NCI-H2029 (cell line): ENCODE data around the gene TRUB2.
"Not testable (repeated sequence)": the region's sequence is repeated elsewhere in the genome, so short reads cannot be mapped to it uniquely, and the experiment has no call there.

Experiments used
- DNase-seq: peaks from one replicate; lab custom pipeline; 2025; lab: John Stamatoyannopoulos, UW

Gene TRUB2

GRCh38 chr9:128340691-128341434, 18.6 kb upstream of the TRUB2 start:
- DNase-seq: no peak

- DNase-seq: peak; percentile 66
Measured at GRCh38 chr9:128339761-128340690, 17.8 kb upstream of the TRUB2 start, which contains the start of gene SLC27A4. SLC27A4 (plus strand) TSS chr9:128340527; CDS start chr9:128343133, 2,606 bp downstream.

- DNase-seq: not testable (repeated sequence)
Measured at GRCh38 chr9:128338852-128339614, 16.8 kb upstream of the TRUB2 start.

GRCh38 chr9:128337936-128338335, 15.7 kb upstream of the TRUB2 start:
- DNase-seq: no peak

- DNase-seq: no peak
Measured at GRCh38 chr9:128335914-128336313, 13.7 kb upstream of the TRUB2 start.

- no peak for DNase-seq
Measured at GRCh38 chr9:128335161-128335560, 12.9 kb upstream of the TRUB2 start.

- no peak for DNase-seq
Measured at GRCh38 chr9:128333451-128333869, 11.2 kb upstream of the TRUB2 start.

GRCh38 chr9:128325629-128326028, 3.4 kb upstream of the TRUB2 start:
- DNase-seq: no peak

- DNase-seq: no peak
Measured at GRCh38 chr9:128324401-128324800, 2.2 kb upstream of the TRUB2 start.

- no peak for DNase-seq
Measured at GRCh38 chr9:128323791-128324190, 1.5 kb upstream of the TRUB2 start.

GRCh38 chr9:128323212-128323730, 1.0 kb upstream of the TRUB2 start:
- no peak for DNase-seq

- DNase-seq: no peak
Measured at GRCh38 chr9:128321879-128322403, 306 bp downstream of the TRUB2 start.

GRCh38 chr9:128321343-128321742, 904 bp downstream of the TRUB2 start:
- no peak for DNase-seq

- no peak for DNase-seq
Measured at GRCh38 chr9:128317629-128318028, 4.6 kb downstream of the TRUB2 start.

- DNase-seq: no peak
Measured at GRCh38 chr9:128316421-128316820, 5.8 kb downstream of the TRUB2 start.

- DNase-seq: no peak
Measured at GRCh38 chr9:128314697-128315096, 7.5 kb downstream of the TRUB2 start.

- DNase-seq: no peak
Measured at GRCh38 chr9:128310461-128310860, 11.8 kb downstream of the TRUB2 start.

- no peak for DNase-seq
Measured at GRCh38 chr9:128309551-128309950, 12.7 kb downstream of the TRUB2 start.

- DNase-seq: no peak
Measured at GRCh38 chr9:128304971-128305288, 17.3 kb downstream of the TRUB2 start.

GRCh38 chr9:128304136-128304970, 17.9 kb downstream of the TRUB2 start:
- DNase-seq: no peak
